Fibroblast of the conjunctiva (primary cell): Measurements from ENCODE around the gene TMPRSS3.

Experiments
- DNase-seq: peaks from one replicate; pipeline ENCODE4 v3.0.0-alpha.2; 2010; ENCODE audit warnings: low read depth

The TMPRSS3 gene

GRCh38 chr21:42395905-42396651, at the start of gene TMPRSS3:
TMPRSS3 (minus strand) TSS chr21:42396052; CDS start chr21:42395417, 635 bp downstream.
- DNase-seq, result no peak

GRCh38 chr21:42445311-42445710, 49.5 kb upstream of the TMPRSS3 start:
- DNase-seq, result no peak

- DNase-seq, result no peak
Measured at GRCh38 chr21:42444745-42445059, 48.9 kb upstream of the TMPRSS3 start.

- DNase-seq, result no peak
Measured at GRCh38 chr21:42443876-42444744, 48.3 kb upstream of the TMPRSS3 start.

- DNase-seq, result no peak
Measured at GRCh38 chr21:42443181-42443785, 47.4 kb upstream of the TMPRSS3 start.

GRCh38 chr21:42441963-42442362, 46.1 kb upstream of the TMPRSS3 start:
- DNase-seq, result no peak

GRCh38 chr21:42440187-42440792, 44.4 kb upstream of the TMPRSS3 start:
- no peak for DNase-seq

GRCh38 chr21:42439284-42440186, 43.7 kb upstream of the TMPRSS3 start:
- no peak for DNase-seq

- DNase-seq, result no peak
Measured at GRCh38 chr21:42438316-42439205, 42.7 kb upstream of the TMPRSS3 start.

- DNase-seq, result no peak
Measured at GRCh38 chr21:42437786-42438185, 41.9 kb upstream of the TMPRSS3 start.

GRCh38 chr21:42436914-42437313, 41.1 kb upstream of the TMPRSS3 start:
- DNase-seq, result no peak

GRCh38 chr21:42435833-42436232, 40.0 kb upstream of the TMPRSS3 start:
- DNase-seq, result no peak

GRCh38 chr21:42435401-42435800, 39.5 kb upstream of the TMPRSS3 start:
- DNase-seq, result no peak

GRCh38 chr21:42434884-42435283, 39.0 kb upstream of the TMPRSS3 start:
- no peak for DNase-seq

GRCh38 chr21:42433946-42434551, 38.2 kb upstream of the TMPRSS3 start:
- no peak for DNase-seq

- DNase-seq, result no peak
Measured at GRCh38 chr21:42432695-42433094, 36.8 kb upstream of the TMPRSS3 start.

- no peak for DNase-seq
Measured at GRCh38 chr21:42431196-42431595, 35.3 kb upstream of the TMPRSS3 start.

- DNase-seq, result no peak
Measured at GRCh38 chr21:42430521-42430920, 34.7 kb upstream of the TMPRSS3 start.

GRCh38 chr21:42429856-42430255, 34.0 kb upstream of the TMPRSS3 start:
- DNase-seq, result no peak

GRCh38 chr21:42429021-42429420, 33.2 kb upstream of the TMPRSS3 start:
- DNase-seq, result no peak
